Glutamatergic neuron (in vitro differentiated cells): Measurements from ENCODE around the gene NOX4. TPM values are rescaled to one million over a fixed set of nuclear protein-coding genes. Genes with fewer than 3 reads are reported as not detected.

Experiments used
- DNase-seq: peaks from one replicate; pipeline ENCODE4 v3.0.0; 2022
- H3K27ac Mint-ChIP-seq: one replicate; pipeline ENCODE4 v1.8.0; 2020; ENCODE audit warnings: mild to moderate bottlenecking, mixed read lengths, inconsistent platforms; ENCODE audit not compliant: unreplicated experiment
- H3K27me3 Mint-ChIP-seq: one replicate; pipeline ENCODE4 v1.8.0; 2020; ENCODE audit warnings: mild to moderate bottlenecking, moderate library complexity, mixed read lengths, inconsistent platforms; ENCODE audit not compliant: unreplicated experiment
- H3K36me3 Mint-ChIP-seq: one replicate; pipeline ENCODE4 v1.8.0; 2020; ENCODE audit warnings: mild to moderate bottlenecking, mixed read lengths, inconsistent platforms; ENCODE audit not compliant: unreplicated experiment
- H3K4me1 Mint-ChIP-seq: one replicate; pipeline ENCODE4 v1.8.0; 2020; ENCODE audit warnings: mild to moderate bottlenecking, low read depth, mixed read lengths, inconsistent platforms; ENCODE audit not compliant: unreplicated experiment
- H3K4me3 Mint-ChIP-seq: one replicate; pipeline ENCODE4 v1.8.0; 2020; ENCODE audit warnings: mild to moderate bottlenecking, mixed read lengths, inconsistent platforms; ENCODE audit not compliant: unreplicated experiment
- H3K9me3 Mint-ChIP-seq: one replicate; pipeline ENCODE4 v1.8.0; 2020; ENCODE audit warnings: mild to moderate bottlenecking, moderate library complexity, mixed read lengths, inconsistent platforms; ENCODE audit not compliant: unreplicated experiment
- total RNA-seq: library from RNA; stranded (reverse); fragmentation: NEBNext Ultra II Directional; extraction: Animal tissue kit (Norgen Biotek cat#: 25700); gene quantifications from one replicate; pipeline ENCODE4 v1.2.1, GENCODE V29; 2021; ENCODE audit not compliant: unreplicated experiment
- TF ChIP-seq, protein P1 (sequence below): fragments of 200-600 bp; sonication (generic); IDR thresholded peaks from one replicate; pipeline ENCODE4 v1.5.0; 2021; ENCODE audit not compliant: partially characterized antibody, unreplicated experiment

NOX4 gene
- total RNA-seq, 1 donor from 2014 or later: 1.9 TPM

DNA sequence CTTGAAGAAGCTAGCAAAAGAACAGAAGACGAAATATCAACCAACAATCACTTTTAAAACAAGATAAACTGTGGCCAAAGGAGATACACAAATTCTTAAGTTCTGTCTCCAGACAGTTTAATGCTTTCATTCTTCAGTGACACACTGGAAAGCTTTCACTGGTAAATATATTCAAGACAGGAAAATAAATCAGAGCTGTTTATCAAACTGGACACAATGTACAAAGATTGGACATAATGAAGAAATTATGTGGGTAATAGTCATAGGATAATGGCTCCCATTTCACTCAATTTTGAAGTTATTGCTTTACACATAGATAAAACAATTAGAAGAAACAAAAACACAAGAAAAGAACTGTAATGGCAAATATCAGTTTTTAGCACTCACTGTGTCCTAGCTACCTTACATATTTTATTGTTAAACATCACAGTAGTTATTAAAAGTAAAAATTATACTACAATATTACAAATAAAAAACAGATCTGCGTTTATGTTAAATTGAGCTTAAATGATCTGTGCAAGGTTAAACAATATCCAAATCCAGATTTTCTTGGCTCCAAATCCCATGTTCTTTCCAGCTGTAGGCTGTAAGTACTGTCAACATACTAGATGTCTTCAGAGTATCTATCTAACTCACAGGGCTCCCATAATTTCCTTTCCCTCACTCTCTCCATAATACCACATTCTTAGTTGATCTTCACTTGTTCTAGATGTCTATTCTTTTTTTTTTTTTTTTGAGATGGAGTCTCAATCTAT is 38.6 kb upstream of the NOX4 start:
- H3K4me3 Mint-ChIP-seq: no peak overlapping the region
- no peak for DNase-seq
- H3K27me3 Mint-ChIP-seq: no peaks in the 10 kb centered on the region
- no peaks in the 10 kb centered on the region for H3K36me3 Mint-ChIP-seq
- H3K4me1 Mint-ChIP-seq: no peaks in the 10 kb centered on the region
- TF ChIP-seq, protein P1, sequence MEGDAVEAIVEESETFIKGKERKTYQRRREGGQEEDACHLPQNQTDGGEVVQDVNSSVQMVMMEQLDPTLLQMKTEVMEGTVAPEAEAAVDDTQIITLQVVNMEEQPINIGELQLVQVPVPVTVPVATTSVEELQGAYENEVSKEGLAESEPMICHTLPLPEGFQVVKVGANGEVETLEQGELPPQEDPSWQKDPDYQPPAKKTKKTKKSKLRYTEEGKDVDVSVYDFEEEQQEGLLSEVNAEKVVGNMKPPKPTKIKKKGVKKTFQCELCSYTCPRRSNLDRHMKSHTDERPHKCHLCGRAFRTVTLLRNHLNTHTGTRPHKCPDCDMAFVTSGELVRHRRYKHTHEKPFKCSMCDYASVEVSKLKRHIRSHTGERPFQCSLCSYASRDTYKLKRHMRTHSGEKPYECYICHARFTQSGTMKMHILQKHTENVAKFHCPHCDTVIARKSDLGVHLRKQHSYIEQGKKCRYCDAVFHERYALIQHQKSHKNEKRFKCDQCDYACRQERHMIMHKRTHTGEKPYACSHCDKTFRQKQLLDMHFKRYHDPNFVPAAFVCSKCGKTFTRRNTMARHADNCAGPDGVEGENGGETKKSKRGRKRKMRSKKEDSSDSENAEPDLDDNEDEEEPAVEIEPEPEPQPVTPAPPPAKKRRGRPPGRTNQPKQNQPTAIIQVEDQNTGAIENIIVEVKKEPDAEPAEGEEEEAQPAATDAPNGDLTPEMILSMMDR: no peak
- H3K27ac Mint-ChIP-seq: no peak overlapping the region
- H3K9me3 Mint-ChIP-seq: peaks cover 2% of the 10 kb centered on the region

GRCh38 chr11:89521792-89522191 is 30.6 kb upstream of the NOX4 start:
- no peak overlapping the region for H3K4me3 Mint-ChIP-seq
- no peak overlapping the region for H3K27ac Mint-ChIP-seq
- DNase-seq: no peak
- no peaks in the 10 kb centered on the region for H3K27me3 Mint-ChIP-seq
- H3K36me3 Mint-ChIP-seq: no peaks in the 10 kb centered on the region
- no peaks in the 10 kb centered on the region for H3K9me3 Mint-ChIP-seq
- H3K4me1 Mint-ChIP-seq: no peaks in the 10 kb centered on the region
- TF ChIP-seq, protein P1: no peak

GRCh38 chr11:89521294-89521693 is 30.1 kb upstream of the NOX4 start:
- H3K4me1 Mint-ChIP-seq: no peaks in the 10 kb centered on the region
- H3K9me3 Mint-ChIP-seq: no peaks in the 10 kb centered on the region
- H3K4me3 Mint-ChIP-seq: no peak overlapping the region
- DNase-seq: no peak
- no peak overlapping the region for H3K27ac Mint-ChIP-seq
- H3K36me3 Mint-ChIP-seq: no peaks in the 10 kb centered on the region
- no peaks in the 10 kb centered on the region for H3K27me3 Mint-ChIP-seq
- TF ChIP-seq, protein P1: no peak

DNA sequence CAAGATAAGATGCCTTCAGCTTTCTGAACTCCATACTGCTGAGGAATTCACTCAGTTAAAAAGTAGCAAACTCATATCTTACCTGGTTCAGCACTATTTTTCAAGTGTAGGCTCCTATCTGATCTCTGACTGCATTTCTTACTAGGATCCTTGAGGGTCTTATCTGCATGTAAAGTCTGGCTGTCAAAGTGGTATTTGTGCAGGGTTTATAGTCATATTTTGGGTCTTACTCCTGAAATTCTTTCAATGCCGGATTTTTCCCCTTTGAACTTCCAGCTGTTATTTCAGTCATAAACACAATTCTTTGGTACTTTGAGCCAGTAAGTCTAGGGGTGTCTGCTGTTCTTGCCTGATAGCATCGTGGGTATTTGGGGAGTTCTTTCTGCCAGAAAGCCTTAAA is 25.3 kb upstream of the NOX4 start:
- DNase-seq: no peak
- Mint-ChIP-seq H3K36me3 (no peaks in the 10 kb centered on the region), H3K4me1 (no peaks in the 10 kb centered on the region), H3K9me3 (no peaks in the 10 kb centered on the region), H3K27me3 (no peaks in the 10 kb centered on the region), H3K4me3 (no peak overlapping the region), H3K27ac (no peak overlapping the region)
- TF ChIP-seq, protein P1: no peak

DNA sequence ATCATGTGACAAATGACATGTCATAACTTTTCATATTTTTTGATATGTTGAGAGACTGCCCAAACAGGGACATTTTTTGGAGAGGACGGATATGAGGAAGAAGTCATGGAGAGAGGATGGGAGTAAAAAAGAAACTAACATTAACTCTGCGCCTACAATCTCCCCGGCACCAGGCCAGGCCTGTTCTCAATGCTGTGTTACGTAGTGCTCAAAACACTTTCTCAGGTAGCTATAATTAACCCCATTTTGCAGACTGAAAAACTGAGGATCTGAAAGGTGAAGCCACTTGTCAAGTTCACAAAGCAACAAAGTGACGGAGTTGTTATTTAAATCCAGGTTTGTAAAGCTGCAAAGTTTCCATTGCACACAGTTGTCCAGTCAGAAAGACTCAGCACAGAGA is 17.4 kb upstream of the NOX4 start:
- Mint-ChIP-seq H3K36me3 (no peaks in the 10 kb centered on the region), H3K27me3 (no peaks in the 10 kb centered on the region), H3K27ac (no peak overlapping the region), H3K4me1 (no peaks in the 10 kb centered on the region), H3K9me3 (no peaks in the 10 kb centered on the region), H3K4me3 (no peak overlapping the region)
- TF ChIP-seq, protein P1: no peak
- no peak for DNase-seq
